Measurements from ENCODE around the gene SAMD11. TPM values are rescaled to one million over a fixed set of nuclear protein-coding genes. Genes with fewer than 3 reads are reported as not detected.

SAMD11 gene
- total RNA-seq, 1 experiment from 2014 or later: 13.5 TPM

GRCh38 chr1:930633-931138 lies 7.0 kb downstream of the SAMD11 start:
- H3K27me3 ChIP-seq (ENCODE audit: insufficient read depth, low read length): peaks cover 73% of the 10 kb centered on the region
- no peak overlapping the region for H3K18ac ChIP-seq (ENCODE audit: insufficient read length, low read depth, low read length)
- H3K4me3 Mint-ChIP-seq: no peak overlapping the region
- no peaks in the 10 kb centered on the region for H3K9me3 ChIP-seq (ENCODE audit: control insufficient read depth, low read depth, low read length)
- H4K20me1 ChIP-seq (ENCODE audit: control insufficient read depth, insufficient read depth, insufficient read length): peaks cover 10% of the 10 kb centered on the region
- no peak overlapping the region for H3K27ac ChIP-seq (ENCODE audit: insufficient read length, low read depth, low read length)
- H3K23ac ChIP-seq (ENCODE audit: insufficient read length, low read depth, low read length): no peak overlapping the region
- H3K23me2 ChIP-seq (ENCODE audit: insufficient read length, low read depth, low read length, poor library complexity, severe bottlenecking): no peaks in the 10 kb centered on the region
- no peak overlapping the region for H2BK12ac ChIP-seq (ENCODE audit: insufficient read length, low read depth, low read length)
- no CpG with 5 or more reads among the region's 18 CpGs for WGBS (ENCODE audit: extremely low coverage, insufficient read length, low lambda C conversion rate)
- H3K27ac Mint-ChIP-seq: no peak overlapping the region
- no peak overlapping the region for H3K4me2 ChIP-seq (ENCODE audit: insufficient read depth, insufficient read length, low read length)
- H2BK15ac ChIP-seq (ENCODE audit: low read depth, low read length): no peak overlapping the region
- no peaks in the 10 kb centered on the region for H3K79me1 ChIP-seq (ENCODE audit: insufficient read depth, low read depth, low read length, poor library complexity, severe bottlenecking)
- H3K27me3 Mint-ChIP-seq (ENCODE audit: low read depth): peaks cover 91% of the 10 kb centered on the region
- no peaks in the 10 kb centered on the region for H3K4me1 ChIP-seq (ENCODE audit: insufficient read depth, low read length)
- no peak overlapping the region; the same call in 1 of the 2 replicates for H3K14ac ChIP-seq (ENCODE audit: insufficient read depth, low read length)
- no peak overlapping the region for H3K9ac ChIP-seq (ENCODE audit: extremely low read depth, insufficient read length, low read length)
- H3K79me2 ChIP-seq (ENCODE audit: insufficient read depth, low read length): no peaks in the 10 kb centered on the region
- no peak overlapping the region for H3K4ac ChIP-seq (ENCODE audit: low read depth, low read length)
- no peak overlapping the region for H2AFZ ChIP-seq (ENCODE audit: low read length)
- peaks cover 0 to 4% of the 10 kb centered on the region in 2 experiments; a peak in 1 of 5 replicates for H3K9me3 Mint-ChIP-seq
- TF ChIP-seq CTCF (conservative IDR thresholded peaks at IDR 0.05): no peak
- H3K36me3 Mint-ChIP-seq (ENCODE audit: insufficient read depth in 1 of 3, low read depth in 3 of 3): peaks cover 0 to 3% (median 2%) of the 10 kb centered on the region in 3 experiments; a peak in 3 of 7 replicates
- H2BK120ac ChIP-seq (ENCODE audit: low read depth, low read length, poor library complexity, severe bottlenecking): no peak overlapping the region
- no peak overlapping the region for H4K91ac ChIP-seq (ENCODE audit: insufficient read length, low read depth, low read length)
- no peak overlapping the region for H3K56ac ChIP-seq (ENCODE audit: insufficient read length, low read depth, low read length)
- H3T11ph ChIP-seq (ENCODE audit: low read length): no peak overlapping the region
- H2AK5ac ChIP-seq (ENCODE audit: insufficient read length, low read length): no peak overlapping the region
- peaks cover 13 to 38% of the 10 kb centered on the region in 2 experiments for H3K4me1 Mint-ChIP-seq
- DNase-seq: no peak
- no peak overlapping the region for H4K8ac ChIP-seq (replicated peaks; ENCODE audit: insufficient read length, low read depth, low read length)
- no peak overlapping the region for H4K5ac ChIP-seq (ENCODE audit: insufficient read length, low read depth, low read length)
- no peak overlapping the region for H2BK5ac ChIP-seq (ENCODE audit: insufficient read length, low read length)
- H2BK20ac ChIP-seq (ENCODE audit: low read depth, low read length, poor library complexity, severe bottlenecking): no peak overlapping the region

All from H9 (cell line).